Measurements from ENCODE around the gene MOB1B.

Gene MOB1B

DNA sequence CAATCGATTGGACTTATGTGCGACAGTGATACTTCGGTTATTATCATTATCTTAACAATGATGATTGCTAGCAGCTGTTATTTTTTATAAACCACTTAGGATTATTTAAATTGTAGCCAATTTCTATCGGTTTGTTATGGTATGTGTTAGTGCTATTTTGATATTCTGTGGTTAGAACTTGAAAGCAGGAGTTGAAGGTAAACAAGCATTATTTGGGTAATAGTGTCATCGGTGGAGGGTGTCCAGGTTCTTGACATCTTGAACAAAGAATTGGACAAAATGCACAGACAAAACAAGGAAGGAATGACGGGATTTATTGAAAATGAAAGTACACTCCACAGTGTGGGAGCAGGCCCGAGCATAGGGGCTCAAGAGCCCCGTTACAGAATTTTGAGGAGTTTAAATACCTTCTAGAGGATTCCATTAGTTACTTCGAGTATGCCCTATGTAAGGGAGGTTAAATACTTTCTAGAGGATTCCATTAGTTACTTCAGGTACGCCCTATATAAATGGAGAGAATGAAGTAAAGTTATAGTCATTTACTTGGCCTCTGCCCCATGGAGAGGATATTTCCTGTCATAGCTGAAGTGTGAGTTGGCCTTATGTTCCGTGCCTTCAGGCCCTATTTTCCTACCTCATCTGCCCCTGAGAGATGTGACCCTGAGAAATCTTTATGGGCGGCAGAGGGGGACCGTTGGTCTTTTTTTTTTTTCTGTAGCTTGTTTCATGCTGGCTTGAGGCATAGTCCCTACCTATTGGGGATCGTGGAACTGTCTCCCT lies 13.1 kb downstream of the MOB1B start:
- DNase-seq = no peak

DNA sequence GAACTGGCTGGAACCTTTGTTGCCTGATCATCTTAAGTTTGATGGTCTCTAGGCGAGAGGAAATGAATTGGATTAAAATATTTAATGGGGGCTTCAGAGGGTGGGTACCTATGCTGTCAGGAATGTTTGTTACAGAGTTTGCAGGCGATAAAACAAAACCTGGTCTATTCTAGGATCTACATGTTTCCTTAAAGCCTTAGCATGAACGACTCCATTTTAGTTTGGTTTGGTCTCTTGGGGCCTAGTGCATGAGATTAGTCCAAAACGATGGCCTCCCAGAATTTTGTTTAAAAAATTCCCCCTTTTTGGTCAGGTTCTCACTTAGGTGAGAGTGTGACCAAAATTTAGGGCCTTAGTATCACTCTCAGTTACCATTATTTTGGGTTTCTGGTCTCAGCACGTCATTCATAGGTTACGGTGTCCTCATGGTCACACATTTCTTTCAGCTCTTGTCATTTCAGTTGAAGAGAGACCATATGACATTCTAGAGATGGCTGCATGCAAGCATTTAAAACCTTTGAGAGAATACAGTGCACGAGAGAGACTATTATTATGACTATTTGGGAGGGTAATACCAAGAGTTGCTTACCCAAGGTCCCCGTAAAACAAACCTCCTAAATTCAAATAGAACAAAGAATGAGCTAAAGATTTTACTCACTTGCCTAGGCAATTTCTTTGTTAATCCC lies 13.8 kb downstream of the MOB1B start:
- DNase-seq = no peak

DNA sequence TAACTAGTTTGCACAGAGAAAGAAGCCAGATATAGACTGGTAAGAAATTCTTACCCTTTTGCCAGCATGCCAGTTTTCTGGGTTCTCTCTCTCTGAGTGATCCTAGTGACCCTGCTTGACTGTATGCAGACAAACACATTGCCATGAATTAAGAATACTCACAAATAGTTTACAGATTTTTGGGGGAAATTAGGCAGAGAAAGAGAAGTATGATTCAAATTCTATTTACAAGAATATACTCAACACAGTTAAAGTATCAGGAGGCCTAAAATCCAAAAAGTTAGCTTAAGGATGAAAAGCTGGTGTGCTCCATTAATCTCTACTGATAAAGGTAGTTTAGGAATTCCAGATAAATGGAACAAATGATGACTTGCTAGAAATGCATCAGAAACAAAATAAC lies 18.4 kb downstream of the MOB1B start:
- DNase-seq = no peak

DNA sequence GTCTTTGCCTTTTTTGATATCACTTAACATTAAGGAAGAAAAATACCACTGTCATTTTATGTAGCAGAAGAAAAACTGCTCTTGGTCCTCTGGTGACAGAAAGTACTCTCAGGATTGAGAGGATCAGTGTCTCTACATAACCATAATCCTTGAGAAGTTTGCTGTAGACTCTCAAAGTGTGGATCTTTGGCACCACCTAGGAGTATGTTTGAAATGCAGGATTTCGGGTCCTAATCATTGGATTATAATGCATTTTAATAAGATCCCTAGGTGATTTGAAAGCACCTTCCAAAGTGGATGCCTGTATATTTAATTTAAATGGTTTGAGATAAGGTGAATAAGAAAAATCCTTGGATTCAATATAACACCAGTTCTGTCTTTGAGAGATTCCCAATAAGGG lies 23.2 kb downstream of the MOB1B start:
- no peak for DNase-seq

DNA sequence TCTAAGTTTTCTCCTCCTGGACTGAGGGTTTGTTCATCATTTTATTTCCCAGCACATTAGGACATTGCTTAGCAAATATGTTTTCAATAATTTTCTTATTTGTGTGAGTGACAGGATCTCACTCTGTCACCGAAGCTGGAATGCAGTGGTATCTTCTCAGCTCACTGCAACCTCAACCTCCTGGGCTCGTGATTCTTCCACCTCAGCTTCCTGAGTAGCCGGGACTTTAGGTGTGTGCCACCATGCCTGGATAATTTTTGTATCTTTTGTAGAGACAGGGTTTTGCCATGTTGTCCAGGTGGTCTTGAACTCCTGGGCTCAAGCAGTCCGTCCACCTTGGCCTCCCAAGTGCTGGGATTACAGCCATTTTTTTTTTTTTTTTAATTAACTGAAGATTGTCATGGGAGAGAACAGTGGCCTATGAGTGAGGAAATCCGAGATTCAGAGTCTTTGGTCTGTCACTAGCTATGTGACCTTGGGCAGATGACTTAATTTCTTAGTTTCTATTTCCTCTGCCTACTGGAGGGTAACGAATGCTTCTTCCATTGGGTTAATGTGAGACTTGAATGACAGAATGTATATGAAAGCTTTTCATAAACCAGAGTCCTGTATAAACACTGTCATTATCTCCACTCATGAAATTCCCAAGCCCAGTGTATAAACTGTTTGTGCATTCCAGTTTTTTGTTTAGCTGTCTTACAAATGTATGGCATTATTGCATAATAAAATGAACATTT lies 23.9 kb downstream of the MOB1B start:
- DNase-seq = no peak

DNA sequence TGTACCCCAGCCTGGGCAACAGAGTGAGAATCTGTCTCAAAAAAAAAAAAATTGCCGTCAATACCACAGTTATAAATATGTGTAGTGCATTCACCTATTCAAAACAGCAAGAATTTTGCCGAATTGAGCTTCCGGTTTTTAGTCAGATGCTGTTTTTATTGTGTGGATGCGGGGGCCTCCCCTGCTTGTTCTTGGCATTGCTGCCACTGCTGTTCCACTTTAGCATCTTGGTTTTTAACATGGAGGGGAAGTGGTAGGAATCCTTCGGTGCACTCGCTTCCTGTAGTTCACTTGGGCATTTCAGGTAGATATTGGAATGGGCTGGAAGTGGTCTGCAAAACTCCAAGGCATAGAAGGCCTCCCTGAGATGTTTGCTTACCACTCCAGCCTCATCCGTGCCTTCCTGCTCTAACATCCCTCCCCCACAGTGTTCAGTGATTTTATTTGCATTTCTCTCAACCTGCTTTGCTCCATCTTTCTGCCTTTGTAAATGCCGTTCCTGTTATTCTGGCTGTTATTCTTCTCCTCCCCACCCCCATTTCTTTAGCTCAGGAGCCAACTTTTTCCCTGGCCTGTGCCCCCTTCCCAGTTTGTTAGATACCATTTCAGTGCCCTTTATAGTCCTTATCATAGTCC lies 25.5 kb downstream of the MOB1B start:
- no peak for DNase-seq

DNA sequence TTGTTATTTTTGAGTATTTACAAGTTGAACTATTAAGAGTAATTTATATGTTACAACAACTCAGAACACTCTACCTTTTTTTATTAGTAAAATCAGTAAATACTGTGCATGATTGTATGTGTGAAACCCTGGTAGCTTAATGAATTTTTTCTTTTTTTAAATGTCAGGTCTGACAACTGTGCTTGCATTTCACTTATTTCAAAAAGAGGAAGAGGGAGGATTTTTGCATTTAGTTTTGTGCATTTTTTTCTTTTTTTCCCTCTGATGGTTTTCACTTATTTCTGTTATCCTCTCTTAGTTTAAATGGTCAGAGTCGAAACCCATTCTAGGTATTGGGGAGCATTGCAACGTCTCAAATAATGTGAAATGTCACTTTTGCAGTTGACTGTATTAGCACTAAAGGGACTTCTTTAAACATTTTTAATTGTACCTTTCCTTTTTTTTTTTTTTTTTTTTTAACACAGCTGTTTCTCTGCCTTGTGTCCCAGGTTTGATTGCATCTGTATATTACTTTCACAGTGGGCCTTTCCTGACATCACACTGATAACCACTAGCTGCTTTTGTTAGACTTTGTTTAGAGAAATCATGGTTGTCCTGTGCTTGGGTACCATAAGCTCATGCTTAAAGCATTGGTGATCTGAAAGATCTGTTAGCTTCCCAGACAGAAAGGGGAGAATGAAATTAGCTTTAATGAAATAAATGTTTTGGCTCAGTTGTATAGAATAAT lies 28.5 kb downstream of the MOB1B start:
- no peak for DNase-seq

DNA sequence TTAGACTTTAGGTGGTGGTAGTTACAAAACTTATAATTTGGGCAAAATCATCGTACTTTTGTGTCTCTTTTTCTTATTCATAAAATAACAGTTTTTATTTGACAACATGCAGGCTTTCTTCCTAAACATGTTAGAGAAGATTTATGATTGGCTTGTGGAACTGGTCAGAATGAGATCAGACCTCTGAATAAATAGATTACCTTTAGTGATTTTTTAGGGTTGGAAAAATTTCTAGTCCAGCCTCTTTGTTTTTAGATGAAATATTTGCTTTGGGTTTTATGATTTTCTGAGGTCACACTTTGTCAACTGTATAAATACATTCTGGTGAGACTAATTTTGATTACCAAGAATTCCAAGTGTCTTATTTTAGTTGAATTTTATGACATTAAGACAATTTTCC lies 29.2 kb downstream of the MOB1B start:
- DNase-seq = no peak

DNA sequence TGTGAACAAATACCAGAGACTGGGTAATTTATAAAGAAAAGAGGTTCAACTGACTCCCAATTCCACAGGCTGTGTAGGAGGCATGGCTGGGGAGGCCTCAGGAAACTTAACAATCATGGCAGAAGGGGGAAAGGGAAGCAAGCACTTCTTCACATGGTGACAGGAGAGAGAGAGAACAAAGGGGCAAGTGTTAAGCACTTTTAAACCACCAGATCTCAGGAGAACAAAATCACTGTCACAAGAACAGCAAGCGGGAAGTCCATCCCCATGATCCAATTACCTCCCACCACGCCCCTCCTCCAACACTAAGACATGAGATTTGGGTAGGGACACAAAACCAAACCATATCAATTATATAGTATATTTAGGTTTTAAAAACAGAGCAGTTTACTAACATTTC lies 30.8 kb downstream of the MOB1B start:
- no peak for DNase-seq

DNA sequence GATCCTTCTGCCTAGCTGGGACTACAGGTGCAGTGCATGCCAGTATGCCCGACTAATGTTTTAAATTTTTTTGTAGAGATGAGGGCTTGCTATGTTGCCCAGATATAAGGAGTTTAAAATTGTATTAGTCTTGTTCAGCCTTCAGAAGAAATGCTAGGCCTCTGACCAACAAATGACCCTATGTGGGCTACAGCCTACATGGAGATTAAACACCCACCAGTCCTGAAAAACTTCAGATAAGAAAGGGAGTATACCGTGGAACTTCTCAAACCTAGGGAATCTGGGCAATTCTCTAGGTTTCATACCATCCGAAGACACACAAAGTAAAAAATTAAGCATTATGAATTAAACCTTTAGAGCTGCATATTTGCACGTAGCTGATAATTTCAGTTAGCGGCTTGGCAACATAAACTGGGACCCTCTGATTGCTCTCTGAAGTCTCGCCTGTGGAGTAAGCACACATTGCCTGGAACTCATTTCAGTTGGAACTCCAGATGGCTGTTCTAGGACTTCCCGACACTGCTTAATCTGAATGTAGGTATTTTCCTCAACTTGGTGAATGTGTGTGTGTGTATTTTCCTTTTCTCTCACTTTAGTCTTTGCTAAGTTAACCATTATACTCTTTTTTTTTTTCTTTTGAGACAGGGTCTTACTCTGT lies 33.0 kb downstream of the MOB1B start:
- DNase-seq = no peak

DNA sequence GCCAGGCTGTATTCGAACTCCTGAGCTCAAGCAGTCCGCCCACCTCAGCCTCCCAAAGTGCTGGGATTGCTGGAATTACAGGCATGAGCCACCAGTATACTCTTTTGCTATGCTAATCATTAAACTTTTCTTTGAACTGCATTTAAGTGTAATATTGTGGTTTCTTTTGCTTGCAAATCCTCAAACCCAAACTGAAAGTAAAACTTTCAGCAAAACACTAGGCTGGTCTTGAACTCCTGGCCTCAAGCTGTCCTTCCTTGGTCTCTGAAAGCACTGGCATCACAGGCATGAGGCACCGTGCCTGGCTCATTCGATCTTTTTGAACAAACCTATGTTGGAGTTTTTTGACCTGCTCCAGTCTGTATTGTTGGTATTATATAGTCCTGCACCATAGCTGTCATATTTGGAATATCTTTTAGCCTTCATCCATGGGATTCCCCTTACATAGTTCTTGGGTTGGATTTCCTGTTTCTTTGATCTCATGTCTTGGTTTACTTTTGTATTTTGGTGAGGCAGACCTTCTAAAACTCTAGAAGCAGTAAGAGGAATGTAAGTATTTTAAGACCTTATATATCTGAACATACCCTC lies 34.1 kb downstream of the MOB1B start:
- no peak for DNase-seq

DNA sequence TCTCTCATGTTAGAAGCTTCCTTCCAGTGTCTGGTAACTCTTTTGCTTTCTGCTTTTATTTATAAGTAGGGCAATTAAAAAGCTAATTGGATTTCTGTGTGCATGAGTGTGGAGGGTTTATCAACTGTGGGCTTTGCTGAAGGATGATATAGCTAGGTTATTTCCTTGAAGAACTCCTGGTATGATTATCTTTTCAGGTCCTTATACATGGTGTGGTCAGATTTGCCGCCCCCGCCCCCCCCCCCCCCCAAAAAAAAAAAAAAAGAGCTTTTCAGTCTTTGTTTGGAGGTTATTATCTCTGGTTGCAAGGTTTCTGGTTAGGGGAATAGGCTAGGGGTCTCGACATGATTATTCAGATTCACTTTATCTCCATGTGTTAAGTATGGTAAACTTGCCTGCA lies 35.9 kb downstream of the MOB1B start:
- no peak for DNase-seq

DNA sequence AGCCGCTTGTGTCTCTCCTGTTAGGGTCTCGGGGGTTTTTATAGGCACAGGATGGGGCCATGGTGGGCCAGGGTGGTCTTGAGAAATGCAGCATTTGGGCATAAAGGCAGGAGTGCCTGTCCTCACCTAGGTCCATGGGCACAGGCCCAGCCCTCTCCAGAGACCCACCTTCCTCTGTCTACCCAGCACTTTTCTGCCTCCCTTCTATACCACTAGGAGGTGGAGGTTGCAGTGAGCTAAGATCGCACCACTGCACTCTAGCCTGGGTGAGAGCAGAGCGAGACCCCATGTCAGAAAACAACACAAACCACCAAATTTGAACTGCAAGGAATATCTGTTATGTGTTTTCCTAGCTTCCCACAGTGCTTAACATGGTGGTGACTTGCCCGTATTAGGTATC lies 38.0 kb downstream of the MOB1B start:
- DNase-seq = no peak

DNA sequence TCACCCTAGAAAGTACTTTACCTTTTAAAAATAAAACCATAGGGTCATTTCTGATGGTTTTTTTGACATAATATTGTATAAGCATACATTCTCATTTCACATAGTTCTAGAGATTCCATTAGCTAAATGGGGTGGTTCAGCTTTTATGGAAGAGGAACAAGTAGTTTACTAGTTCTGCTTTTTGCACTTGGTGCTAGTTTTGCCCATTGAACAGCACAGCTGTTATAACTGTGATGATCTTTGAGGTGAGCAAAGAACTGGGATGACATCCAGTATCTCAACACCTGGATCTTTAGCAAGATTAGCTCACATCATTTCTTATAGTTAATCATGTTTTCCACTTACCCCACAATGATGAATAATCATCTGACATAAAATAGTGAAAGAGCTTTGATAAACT lies 40.9 kb downstream of the MOB1B start:
- no peak for DNase-seq

DNA sequence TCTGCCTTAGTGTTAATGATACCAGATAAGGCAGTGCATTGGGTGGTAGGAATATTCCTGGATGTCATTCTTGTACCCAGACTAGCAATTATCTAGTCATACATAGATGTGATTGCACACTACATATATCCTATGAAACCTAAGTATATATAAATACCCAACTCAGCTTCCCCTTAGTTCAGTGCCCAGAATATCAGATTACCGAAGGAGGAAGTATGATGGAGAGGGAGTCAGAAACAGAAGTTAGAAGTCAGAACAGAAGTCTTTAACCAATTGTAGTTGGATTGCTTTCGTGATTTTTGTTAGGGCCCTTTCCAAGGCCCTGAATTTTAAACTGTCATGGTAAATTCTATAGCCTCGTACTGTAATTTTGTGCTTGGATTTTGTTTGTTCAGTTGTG lies 42.9 kb downstream of the MOB1B start:
- no peak for DNase-seq

DNA sequence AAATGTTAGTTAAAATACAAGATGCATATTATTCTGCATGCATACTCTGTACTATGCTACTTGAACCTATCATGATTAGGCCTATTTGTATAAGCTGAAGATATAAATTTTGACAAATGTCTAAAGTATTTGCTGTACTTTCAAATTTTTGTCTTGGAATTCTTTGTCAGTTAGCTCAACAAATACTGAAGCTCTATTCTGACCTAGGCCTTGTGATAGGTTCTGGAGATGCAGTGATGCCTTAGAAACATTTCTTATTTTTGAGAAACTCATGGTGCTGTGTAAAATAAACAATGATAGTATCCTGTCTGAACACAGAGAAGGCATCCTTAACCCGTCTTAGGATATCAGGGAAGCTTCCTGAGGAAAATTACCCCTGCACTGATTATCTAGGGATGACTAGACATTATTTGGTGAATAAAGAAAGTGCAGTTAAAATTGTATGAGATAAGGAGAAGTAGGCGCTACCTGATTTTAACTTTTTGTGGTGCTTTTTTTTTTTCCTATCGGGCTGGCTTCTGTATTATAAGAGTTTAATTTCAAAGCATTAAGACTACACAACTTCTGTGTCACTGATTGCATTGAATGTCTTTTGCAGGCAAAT lies 43.4 kb downstream of the MOB1B start:
- no peak for DNase-seq

DNA sequence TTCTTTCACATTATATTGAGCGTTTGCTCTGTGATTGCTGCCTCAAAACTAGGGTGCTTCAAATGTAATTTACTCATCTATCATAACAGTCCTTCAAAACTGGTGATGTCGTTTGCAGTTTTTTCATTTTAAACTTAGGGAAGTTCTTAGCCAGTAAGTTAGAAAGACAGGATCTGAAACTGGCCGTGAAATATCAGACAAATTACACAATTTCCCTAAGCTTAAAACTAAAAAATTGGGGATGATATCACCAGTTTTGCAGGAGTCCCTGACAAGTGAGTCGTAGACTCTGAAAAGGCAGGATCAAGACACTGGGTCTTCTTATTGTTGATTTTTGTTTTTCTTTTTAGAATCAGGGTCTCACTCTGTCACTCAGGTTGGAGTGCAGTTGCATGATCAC lies 44.8 kb downstream of the MOB1B start:
- no peak for DNase-seq

DNA sequence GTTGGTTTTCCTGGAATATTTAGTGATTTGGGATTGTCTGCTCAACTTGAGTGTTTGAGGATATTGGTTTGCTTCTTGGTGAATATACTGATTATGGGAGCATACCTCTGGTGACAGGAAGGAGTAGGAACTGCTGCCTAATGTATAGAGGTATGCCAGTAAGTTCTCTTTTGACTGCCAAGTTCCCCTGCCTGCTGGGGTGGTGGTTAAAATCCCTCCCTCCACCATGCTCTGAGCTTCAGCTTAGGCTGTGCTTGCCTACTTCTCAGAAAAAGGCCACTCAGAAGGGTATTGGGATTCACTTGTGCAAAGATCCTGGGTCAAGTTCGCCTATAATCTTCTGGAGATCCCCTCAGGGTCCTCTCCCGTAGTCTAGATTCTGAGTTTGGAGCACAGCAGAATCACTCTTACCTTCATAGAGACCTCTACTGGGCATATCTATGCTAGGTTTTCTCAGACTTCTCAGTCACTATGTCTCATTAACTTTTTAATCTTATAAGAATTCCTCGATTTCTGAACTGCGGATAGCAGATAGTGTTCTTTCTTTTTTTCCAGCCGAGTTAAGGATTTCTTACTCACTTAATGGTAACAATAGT lies 46.6 kb downstream of the MOB1B start:
- no peak for DNase-seq

DNA sequence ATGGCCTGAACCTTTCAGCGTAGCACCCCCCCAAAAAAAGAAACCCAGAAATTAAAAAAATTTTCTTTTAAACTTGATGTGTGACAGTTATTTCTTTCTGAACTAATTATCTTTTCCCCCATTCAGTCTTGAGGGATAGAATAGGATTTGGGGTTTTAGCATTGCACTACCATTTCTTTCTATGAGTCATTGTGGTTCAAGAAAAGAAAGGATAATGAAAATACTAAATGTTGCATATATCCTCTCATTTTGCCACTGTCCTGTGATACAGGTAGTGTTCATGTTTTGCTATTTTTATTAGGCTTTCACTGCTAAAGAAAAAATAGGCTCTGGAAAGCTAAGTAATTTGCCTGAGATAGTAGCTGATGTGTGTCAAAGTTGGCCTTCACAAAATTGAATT lies 51.9 kb downstream of the MOB1B start:
- DNase-seq = no peak

DNA sequence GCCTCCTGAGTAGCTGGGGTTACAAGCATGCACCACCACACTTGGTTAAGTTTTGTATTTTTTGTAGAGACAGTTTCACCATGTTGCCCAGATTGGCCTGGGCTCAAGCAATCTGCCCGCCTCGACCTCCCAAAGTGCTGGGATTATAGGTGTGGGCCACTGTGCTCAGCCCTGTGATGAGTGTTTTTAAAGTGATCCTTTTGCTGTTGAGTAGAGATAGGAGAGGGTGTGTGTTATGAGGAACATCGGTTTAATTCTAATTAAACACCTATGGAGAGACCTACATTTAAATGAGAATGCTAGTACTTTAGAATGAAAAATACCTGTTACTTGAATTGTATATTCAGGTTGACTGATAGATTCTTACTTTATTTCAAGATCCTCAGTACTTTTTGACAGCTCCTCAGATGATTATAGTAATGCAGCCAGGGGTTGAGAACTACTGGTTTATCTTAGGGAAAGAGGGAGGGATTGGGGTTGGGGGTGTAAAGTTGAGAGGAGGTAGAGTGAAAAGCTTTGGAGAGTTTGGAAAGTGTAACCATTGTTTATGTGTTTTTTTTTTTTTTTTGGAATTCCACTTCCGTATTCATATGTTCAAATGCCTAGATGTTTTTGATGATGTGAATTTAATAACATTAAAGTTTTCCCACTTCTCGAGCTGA lies 54.5 kb downstream of the MOB1B start:
- DNase-seq = no peak

DNA sequence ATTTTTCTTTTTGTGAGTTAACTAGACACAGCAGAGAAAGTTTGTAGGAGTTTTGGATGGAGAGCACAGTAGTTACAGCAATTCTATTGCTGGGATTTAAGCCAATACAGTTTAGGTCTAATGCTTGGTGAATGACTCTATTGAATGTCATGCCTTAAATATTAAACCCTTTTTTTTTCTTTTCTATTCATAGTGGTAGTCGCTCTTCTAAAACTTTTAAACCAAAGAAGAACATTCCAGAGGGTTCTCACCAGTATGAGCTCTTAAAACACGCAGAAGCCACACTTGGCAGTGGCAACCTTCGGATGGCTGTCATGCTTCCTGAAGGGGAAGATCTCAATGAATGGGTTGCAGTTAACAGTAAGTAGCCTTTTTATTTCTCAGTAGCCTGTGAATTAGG lies 56.5 kb downstream of the MOB1B start:
- no peak for DNase-seq
